HG03457 (cell line): ENCODE results near the gene GPATCH3.

Experiments used
- ATAC-seq: cut with Tn5 transposase; IDR thresholded peaks from one replicate; pipeline ENCODE4 v1.9.1; 2021; ENCODE audit warnings: moderate number of reproducible peaks; ENCODE audit not compliant: unreplicated experiment

GPATCH3 gene

DNA sequence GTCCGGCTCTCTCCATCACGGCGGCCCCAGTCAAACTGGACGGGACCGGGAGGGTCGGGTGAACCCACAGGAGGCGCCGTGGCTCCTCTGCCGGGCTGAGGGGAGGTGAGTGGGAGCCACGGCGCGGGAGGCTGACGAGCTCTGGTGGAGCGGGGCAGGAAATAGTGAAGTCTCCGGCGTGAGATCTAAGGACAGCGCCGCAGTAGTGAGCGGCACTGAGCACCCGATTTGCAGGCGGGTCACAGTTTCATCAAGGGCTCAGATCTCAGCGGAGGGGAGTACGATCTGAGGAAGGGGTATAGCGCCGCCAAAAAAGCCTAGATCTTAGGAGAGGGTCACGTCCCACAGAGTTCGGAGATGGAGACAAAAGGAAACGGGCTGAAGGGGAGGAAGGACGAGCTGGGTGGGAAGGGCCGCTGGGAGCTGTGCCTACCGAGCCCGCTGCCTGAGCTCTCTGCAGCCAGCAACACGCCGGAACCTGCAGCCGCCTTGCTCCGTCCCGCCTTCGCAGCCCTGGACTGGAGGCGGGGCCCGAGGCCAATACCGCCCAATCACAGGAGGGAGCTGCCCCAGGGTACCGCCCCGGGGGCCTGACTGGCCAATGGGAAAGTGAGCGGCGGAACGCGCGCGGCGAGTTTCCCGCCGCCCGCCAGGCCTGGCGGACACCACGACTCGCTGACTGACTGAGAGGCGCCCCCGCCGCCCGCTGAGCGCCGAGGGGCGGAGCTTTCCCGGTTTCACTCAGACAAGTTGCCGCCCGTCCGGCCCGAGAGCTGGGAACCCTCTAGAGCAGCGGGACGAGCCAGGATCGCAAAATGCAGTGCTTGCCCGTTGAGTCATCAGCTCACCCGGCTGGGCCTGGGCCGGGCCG lies 35.4 kb downstream of the GPATCH3 start:
- ATAC-seq = peak; percentile 81

DNA sequence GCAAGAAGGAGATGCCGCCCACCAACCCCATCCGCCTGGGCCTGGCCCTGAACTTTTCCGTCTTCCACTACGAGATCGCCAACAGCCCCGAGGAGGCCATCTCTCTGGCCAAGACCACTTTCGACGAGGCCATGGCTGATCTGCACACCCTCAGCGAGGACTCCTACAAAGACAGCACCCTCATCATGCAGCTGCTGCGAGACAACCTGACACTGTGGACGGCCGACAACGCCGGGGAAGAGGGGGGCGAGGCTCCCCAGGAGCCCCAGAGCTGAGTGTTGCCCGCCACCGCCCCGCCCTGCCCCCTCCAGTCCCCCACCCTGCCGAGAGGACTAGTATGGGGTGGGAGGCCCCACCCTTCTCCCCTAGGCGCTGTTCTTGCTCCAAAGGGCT lies 36.6 kb downstream of the GPATCH3 start:
- no peak for ATAC-seq

DNA sequence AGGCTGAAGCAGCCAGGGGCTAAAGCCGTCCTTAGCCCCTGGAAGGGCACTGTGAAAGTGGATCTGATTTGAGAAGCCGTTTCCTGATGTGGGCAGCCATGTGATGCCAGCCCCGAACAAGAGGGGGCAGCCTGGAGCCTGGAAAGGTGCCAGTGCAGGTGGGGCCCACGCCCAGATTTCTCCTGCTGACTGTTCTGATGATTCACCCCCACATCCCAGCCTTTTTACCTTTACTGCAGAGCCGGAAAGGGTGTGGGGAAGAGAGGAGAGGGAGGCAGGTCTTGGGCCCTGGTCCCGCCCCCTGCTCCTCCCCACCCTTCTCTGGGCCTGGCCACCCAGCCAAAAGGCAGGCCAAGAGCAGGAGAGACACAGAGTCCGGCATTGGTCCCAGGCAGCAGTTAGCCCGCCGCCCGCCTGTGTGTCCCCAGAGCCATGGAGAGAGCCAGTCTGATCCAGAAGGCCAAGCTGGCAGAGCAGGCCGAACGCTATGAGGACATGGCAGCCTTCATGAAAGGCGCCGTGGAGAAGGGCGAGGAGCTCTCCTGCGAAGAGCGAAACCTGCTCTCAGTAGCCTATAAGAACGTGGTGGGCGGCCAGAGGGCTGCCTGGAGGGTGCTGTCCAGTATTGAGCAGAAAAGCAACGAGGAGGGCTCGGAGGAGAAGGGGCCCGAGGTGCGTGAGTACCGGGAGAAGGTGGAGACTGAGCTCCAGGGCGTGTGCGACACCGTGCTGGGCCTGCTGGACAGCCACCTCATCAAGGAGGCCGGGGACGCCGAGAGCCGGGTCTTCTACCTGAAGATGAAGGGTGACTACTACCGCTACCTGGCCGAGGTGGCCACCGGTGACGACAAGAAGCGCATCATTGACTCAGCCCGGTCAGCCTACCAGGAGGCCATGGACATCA lies 37.2 kb downstream of the GPATCH3 start, which contains the start of gene SFN:
SFN (plus strand) TSS at position 369 of the 904 bp plus-strand sequence; CDS start at position 433, 64 bp downstream.
- no peak for ATAC-seq

DNA sequence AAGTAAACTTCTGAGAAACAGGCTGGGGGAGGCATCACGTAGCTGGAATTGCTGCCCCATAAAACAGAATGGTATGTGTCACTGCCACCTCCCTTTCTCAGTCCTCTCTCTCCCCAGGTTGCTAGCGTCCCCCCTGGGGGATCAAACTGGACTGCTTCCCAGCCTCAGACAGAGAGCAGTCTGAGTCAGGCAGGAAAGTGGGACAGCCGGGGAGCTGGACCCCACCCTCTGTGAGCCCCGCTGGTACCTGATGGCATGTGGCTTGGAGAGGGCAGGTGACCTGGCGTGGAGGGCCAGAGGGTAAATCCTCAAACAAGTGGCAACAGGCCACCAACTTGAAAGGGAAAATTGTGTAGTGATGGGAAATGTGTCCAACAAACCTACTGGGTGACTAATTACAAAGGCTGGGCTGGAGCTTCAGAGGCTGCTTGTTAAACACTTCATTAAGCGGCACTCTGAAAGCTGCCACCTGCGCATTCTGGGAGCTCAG lies 38.3 kb downstream of the GPATCH3 start:
- no peak for ATAC-seq

DNA sequence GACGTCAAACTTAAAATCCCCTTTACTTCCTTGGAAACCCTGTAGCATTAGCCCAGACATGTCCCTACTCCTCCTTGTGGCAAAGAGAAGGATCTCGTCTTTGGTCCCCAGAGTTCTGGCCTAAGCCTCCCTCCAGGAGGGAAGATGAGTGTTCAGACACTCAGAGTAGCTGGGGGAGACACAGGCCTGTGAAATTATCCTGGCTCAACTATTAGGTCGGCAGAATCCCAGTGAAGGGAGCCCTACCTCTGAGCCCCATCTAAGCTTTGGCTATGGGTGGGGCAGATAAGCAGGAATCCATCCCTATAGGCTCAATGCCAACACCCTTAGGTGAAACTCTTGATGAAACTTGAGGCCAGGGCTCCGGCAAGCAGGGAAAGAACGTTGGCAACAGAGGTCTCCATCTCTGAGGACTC lies 39.0 kb downstream of the GPATCH3 start:
- ATAC-seq = no peak

DNA sequence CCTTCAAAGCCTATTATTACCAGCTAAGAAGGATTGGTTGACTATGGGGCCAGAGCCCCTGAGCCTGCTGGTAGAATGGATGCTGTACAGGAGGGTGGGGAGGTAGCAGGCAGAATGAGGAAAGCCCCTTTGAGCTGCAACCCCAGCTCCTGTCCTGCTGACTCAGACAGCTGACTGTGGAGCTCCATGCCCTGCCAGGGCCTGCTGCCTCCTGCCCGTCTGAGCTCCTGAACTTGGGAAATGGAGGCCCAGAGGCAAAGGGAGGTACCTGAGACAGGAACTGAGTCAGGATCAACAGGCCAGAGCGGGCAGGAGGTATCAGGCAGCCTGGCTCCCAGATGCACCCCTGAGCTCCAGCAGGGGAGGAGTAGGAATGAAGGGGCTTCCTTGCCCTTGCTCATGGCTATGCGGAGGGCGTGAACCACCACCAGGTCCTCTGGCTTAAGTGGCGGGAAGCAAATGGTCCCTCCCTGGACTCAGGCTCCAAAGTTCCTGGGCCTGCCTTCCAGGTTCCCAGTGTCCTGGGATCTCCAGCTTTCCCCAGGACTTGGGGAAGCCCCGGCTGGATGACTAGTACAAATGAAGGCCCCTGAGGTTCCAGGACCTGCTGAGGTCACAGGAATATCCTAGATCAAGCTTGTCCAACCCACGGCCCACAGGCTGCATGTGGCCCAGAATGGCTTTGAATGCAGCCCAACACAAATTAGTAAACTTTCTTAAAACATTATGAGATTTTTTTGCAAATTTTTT lies 41.2 kb downstream of the GPATCH3 start:
- ATAC-seq = no peak

DNA sequence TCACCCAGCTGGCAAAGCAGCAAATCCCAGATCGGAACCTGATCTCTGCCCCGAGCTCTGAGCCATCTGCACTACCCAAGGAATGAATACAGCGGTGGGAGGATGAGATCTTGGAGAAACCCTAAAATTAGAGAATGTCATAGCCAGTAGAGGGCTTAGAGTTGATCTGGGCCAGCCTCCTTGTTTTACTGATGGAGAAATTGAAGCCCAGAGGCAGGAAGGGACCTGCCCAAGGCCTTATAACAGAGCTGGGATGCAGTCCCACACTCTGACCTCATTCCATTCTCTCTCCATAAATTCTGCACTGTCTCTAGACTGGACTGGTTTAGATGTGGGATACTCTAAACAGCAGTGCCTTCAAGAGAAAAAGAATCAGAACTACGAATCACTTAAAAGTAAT lies 42.1 kb downstream of the GPATCH3 start:
- ATAC-seq = no peak

DNA sequence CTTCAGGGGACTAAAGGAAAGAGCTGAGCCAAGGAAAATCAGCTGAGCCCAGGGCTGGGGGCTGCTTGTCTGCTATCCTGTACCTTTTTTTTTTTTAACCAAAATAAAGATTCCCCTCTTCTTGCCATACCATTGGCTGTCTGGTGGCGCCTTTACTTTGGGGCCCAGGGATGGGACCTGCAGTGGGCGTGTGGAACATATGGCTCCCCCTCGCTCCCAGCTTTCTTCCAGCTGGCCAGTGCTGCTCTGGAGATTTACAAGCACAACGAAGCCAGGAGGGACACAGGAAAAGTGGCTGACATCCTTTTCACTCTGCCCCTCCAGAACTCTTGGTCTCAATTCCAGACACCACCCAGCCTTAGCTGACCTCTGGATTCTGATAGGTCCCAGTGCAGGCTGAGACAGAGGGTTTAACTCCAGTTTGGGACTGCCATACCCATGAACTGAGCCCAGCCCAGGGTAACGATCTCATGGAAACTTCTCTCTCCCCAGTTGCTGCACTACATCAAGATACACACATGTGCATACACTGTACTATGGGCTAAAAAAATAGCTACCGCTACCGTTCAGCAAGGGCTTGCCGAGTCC lies 42.7 kb downstream of the GPATCH3 start:
- no peak for ATAC-seq

DNA sequence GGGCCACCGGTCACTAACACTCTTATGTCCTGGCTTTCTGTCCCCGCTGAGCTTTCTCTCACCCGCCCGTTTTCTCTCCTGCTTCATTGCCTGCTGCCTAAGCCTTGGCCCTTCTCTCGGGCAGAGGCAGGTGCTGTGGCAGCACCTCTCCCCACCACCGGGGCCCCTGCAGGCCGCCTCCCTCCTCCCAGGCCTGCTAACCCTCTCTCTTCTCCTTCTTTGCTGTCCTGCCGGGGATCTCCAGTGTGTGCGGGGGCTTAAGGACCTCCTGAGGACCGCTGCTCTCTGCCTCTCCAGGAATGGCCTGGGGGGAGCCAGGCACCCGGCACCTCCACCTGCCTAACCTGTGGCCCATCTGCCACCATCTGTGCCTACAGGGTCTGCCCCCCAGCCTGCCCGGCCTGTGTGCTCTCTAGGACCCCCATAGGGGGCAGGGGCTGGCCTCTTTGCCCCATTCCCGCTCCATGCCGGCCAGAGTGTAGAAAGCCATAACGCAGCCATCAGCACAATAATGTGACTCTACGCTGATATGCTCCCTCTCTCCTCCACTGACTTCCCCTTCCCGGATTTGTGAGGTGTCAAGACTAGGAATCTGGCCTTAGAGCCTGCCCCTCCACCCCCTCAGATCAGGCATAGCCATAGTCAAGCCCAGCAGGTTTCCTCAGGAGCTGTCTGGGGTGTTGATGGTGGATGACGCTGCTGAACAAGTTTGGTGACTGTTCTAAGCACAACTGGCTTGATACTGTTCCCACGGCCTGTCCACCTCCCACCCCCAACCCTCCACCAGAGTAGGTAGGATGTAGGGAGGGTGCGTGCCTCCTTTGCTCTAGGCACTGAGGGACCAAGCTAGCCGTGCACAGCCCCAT lies 43.4 kb downstream of the GPATCH3 start:
- no peak for ATAC-seq

DNA sequence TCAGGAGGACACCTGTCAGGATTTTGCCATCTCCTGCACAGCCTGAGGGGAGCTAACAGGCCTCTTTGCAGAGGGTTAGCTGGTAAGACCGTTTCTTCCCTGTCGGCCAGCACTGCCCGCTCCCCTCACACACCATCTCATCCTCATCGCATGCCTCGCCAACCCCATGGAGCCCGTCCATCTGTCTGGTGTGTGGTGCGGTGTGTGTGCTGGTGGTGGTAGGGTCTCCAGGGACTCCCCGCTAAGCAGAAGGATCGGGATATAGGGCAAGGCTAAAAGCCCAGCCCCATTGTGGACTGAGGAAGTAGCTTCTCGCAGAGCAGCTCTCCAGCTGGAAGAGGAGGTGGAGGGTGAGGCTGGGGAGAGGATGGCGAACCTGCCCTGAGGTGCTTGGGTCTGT lies 44.1 kb downstream of the GPATCH3 start:
- ATAC-seq = no peak

DNA sequence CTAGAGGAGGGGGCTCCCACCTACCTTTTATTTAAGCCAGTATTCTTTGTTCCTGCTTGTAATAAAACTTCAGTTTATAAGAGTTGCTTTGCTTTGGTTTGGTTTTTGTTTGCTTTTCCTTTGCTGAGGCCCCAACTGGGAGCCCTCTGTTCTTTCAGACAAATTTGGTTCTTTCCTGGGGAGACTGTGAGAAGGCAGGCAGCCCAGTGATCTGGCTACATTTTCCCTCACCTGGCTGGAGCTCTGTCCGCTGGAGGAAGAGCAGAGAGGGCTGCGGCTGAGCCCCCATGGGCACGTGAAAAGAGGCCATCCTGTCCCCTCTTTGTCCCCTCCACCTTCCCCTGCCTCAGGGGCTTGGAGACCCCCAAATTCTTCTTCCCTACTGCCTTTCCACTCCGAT lies 44.6 kb downstream of the GPATCH3 start:
- ATAC-seq = no peak

DNA sequence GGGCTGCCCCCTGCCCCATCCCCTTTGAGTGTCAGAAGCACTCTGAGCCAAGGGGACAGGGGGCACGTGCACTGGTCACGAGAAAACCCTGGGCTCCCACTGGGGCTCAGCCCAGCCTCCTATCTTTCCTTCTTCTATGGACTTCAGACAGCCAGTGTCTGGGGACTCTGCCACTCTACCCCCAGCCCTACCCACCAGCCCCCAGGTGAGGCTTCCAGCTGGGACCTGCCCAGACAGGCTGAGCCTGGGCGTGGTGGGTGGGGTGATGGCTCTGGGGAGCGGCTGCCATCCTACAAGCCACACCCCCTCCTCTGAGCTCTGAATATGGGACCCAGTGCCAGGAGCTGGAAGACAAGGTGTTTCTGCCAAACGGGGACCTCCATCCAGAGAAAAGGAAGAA lies 45.4 kb downstream of the GPATCH3 start:
- ATAC-seq = no peak

DNA sequence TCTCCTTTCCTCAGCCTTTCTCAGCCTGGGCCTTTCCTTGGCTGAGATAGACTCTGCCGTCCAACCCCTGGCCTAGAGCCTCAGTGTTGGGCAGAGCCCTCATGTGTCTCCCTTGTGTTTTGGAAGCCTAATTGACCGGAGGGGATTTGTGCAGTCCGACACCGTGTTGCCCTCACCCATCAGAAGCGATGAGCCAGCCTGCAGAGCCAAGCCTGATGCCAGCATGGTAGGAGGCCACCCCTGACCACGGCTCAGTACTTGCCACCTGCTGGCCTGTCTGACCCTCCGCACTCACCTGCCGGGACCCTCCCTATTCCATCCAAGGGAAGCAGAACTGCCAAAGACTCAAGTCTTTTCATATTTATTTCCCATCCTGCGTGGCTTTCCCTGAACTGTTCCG lies 46.7 kb downstream of the GPATCH3 start:
- no peak for ATAC-seq

DNA sequence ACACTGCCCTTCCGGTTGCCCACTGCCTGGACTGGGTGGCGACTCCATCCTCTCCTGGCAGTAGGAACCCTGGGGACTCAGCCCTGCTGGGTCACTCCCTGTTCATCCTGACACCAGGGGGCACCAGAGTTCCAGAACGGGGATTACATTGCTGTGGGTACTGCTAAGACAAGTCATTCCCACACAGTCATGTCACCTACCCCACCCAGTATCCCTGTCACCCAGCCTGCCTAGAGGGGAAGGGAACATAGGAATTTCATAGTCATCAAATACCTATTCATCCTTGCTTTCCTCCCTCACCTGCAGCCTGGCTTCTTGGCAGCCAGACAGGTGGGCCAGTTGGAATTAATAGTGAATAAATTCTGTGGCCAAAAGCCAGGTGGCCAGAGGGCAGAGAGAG lies 47.1 kb downstream of the GPATCH3 start:
- ATAC-seq = no peak

DNA sequence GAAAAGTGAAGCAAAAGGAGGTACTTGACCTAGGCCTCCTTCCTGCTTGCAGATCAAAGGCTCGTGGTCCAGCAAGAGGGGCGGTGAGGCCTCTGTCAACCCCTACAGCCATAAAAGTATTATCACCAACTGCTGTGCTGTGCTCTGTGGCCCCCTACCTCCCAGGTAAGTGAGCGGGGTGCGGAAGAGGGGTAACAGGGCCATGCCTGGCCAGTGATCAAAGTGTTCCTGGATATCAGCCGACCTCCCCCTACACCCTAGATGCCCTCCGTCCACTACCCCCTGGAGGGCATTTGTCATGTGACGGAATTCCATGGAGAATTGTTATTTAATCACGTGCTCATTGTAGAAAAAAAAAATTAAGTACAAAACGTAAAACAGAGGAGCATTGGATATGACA lies 47.6 kb downstream of the GPATCH3 start:
- ATAC-seq = no peak

DNA sequence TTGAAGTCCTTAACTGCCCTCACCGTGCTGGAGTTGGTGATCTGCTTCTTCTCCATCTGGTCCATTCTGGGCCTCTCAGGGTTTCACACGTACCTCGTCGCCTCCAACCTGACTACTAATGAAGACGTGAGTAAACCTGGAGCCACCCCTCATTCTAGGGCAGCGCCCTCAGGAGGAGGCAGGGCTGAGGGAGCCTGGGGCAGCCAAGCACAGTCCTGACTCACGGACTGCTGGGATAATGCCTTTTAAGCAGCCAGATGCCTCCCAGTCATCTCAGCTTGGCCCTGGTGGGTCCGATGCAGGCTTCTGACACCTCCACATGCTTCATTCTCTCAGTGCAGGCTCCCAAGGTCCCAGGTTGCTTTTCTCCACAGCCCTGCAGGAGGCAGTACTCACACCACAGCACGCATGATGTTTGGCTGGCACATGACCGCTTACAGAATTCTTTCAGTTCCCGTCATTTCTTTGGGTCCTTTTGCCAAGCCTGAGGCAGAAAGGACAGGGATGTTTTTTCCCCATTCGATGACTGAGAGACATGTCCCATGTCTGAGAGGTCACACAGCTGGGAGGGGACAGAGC lies 49.1 kb downstream of the GPATCH3 start:
- no peak for ATAC-seq

DNA sequence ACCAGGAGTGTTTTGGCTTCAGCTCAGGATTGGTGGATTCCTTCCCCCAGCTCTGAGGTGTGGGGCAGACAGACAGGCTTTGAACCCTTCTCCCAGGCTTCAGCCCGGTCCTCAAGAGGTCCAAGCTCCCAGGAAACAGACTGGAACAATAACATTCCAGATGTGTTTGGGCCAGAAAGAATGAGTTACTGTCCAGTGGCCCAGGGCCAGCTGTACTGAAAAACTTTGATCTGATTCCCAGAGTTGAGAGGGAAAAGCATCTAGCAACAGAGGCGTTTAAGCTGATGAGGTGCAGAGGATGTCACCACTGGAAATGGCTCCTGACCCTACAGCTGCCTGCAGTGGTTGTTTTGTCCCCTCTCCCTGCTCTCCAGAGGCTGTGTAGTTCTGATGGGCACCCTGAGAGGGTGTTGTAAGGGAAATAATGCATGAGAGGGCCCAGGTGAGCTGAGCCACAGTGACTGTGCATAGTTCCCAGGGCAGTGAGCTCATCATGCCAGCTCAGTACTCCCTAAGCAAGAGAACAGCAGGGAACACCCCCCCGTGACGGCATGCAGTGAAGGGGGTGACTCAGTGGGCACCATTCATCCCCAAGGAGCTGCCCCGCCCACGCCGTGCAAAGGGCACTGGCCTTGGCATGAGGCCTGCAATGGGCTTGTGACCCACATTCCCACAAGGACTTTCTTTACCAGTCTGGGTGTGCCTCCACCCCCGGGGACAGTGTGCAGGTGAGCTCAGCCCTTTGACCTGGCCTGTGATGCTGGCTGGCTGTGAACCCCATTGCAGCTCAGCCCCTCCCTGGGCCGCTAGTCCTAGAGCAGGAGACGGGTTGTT lies 51.1 kb downstream of the GPATCH3 start:
- ATAC-seq = no peak

DNA sequence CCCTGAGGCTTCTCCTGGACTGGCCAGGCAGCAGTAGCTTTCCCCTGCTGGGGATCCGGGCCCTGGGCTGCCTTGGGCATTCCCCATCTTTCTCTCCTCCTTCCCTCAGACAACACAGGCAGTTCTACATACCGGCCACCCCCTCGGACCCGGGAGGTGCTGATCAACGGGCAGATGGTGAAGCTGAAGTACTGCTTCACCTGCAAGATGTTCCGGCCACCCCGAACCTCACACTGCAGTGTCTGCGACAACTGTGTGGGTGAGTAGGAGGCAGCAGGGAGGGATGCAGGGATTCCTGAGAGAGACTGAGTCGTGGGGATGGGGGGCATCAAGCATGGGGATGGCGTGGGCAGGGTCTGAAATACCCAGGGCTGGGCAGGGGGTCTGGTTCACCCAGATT lies 51.8 kb downstream of the GPATCH3 start:
- ATAC-seq = no peak
